Stomach (tissue), 4 donors: ENCODE measurements around the gene ZNF524.

ENCODE experiments used
- EP300 ChIP-seq: sonication (generic); formaldehyde crosslinking; IDR thresholded peaks from one replicate; pipeline ENCODE4 v1.6.1; 2017; ENCODE audit warnings: antibody characterized with exemption
- POLR2A ChIP-seq, 4 donors: fragments of 450-650 bp; IDR thresholded peaks; one replicate each; pipeline ENCODE4 v1.6.1; 2016; ENCODE audit warnings: antibody characterized with exemption in 4 of 4, control low read depth in 2 of 4, mild to moderate bottlenecking in 1 of 4, moderate library complexity in 1 of 4
- TF ChIP-seq, protein P1 (sequence below), 7 experiments: fragments of 450-650 bp in 4 of 7; fragments of 200-600 bp in 3 of 7; sonication (generic) in 3 of 7; IDR thresholded peaks; one replicate each; pipeline ENCODE4 v1.5.1; 2016 to 2019; ENCODE audit warnings: antibody characterized with exemption in 7 of 7, control low read depth in 2 of 7, mild to moderate bottlenecking in 1 of 7

DNA sequence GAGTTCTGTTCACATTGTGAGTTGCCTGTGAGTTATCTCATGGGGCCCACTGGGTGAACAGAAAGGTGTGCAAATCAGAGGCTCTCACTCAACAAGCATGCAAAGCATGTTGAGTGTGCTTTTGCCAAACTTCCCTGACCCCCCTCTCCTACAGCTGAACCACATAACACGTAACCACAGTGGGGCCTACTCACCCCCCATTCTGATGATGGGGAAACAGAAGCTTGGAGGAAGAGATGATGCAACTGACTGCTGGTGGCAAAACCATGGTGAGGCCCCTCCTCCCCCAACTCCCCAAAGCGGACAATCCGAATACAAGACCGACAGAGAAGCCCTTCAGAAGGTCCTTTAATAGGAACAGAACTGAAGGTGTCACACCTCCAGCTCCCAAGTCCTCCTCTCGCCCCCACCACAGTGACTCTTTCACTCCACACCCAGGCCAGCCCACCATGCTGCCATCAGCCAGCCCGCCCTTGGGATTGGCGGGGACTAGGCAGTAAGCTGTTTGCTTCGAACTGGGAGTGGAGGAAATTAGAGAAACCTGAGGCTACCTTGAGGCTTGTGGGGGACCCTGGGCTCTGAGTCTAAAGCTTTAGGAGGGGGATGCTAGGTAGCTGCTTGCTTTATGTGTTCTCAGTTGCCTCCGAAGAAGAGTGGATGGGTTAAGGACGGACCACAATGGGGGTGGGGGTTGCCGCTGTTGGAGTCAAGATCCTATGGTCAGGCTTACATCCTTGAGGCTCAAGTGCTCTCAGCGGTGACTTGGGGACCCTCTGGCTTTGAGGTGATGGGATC, 20.5 kb downstream of the ZNF524 start:
- no peak for TF ChIP-seq EP300
- TF ChIP-seq, protein P1, sequence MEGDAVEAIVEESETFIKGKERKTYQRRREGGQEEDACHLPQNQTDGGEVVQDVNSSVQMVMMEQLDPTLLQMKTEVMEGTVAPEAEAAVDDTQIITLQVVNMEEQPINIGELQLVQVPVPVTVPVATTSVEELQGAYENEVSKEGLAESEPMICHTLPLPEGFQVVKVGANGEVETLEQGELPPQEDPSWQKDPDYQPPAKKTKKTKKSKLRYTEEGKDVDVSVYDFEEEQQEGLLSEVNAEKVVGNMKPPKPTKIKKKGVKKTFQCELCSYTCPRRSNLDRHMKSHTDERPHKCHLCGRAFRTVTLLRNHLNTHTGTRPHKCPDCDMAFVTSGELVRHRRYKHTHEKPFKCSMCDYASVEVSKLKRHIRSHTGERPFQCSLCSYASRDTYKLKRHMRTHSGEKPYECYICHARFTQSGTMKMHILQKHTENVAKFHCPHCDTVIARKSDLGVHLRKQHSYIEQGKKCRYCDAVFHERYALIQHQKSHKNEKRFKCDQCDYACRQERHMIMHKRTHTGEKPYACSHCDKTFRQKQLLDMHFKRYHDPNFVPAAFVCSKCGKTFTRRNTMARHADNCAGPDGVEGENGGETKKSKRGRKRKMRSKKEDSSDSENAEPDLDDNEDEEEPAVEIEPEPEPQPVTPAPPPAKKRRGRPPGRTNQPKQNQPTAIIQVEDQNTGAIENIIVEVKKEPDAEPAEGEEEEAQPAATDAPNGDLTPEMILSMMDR (IDR thresholded peaks at IDR 0.05) = no peak
- no peak for TF ChIP-seq POLR2A (IDR thresholded peaks at IDR 0.05)
